Breast epithelium (tissue), 4 donors: ENCODE measurements around the gene NEU2. TPM values are rescaled to one million over a fixed set of nuclear protein-coding genes. Genes with fewer than 3 reads are reported as not detected.

Source experiments
- DNase-seq, 2 donors: peaks; one replicate each; pipeline ENCODE4 v3.0.0-alpha.2; 2019; ENCODE audit warnings: low spot score in 2 of 2
- H3K27ac ChIP-seq, 2 donors: fragments of 200-600 bp; sonication (generic) in 1 of 2; one replicate each; pipeline ENCODE4 v1.5.1; 2016 to 2019; ENCODE audit warnings: mild to moderate bottlenecking in 1 of 2
- H3K27me3 ChIP-seq, 2 donors: fragments of 200-600 bp; sonication (generic) in 1 of 2; one replicate each; pipeline versions ENCODE4 v1.5.1 to v1.6.0; 2017 to 2019; ENCODE audit warnings: control low read depth in 1 of 2, mild to moderate bottlenecking in 1 of 2
- H3K36me3 ChIP-seq: fragments of 200-600 bp; one replicate; pipeline ENCODE4 v1.5.1; 2019
- H3K4me1 ChIP-seq, 2 donors: fragments of 200-600 bp; sonication (generic); one replicate each; pipeline ENCODE4 v1.5.1; 2016 to 2019; ENCODE audit warnings: control low read depth in 1 of 2
- H3K4me3 ChIP-seq, 3 donors: fragments of 200-600 bp; sonication (generic); 1 replicate in 2 of 3; 2 replicates in 1 of 3; pipeline ENCODE4 v1.5.1; 2016 to 2019; ENCODE audit warnings: mild to moderate bottlenecking in 3 of 3, moderate library complexity in 2 of 3
- H3K9me3 ChIP-seq, 2 donors: fragments of 200-600 bp; sonication (generic) in 1 of 2; one replicate each; pipeline ENCODE4 v1.5.1; 2016 to 2019; ENCODE audit warnings: control low read depth in 1 of 2
- POLR2A ChIP-seq: fragments of 450-650 bp; IDR thresholded peaks from one replicate; pipeline ENCODE4 v1.6.1; 2016; ENCODE audit warnings: antibody characterized with exemption, mild to moderate bottlenecking, moderate library complexity
- POLR2AphosphoS5 ChIP-seq, 3 donors: sonication (generic); formaldehyde crosslinking; IDR thresholded peaks; one replicate each; pipeline ENCODE4 v1.6.1; 2017; ENCODE audit warnings: antibody characterized with exemption in 3 of 3
- intact Hi-C: fragments of 100-400 bp; cut with DNase I; formaldehyde crosslinking; loops from one replicate; pipeline ENCODE4 v1.15.1; 2023; ENCODE audit warnings: low total_unique reads
- total RNA-seq, 3 donors: library from RNA; depleted of rRNA; stranded (reverse); fragments of >200 nt; gene quantifications; one replicate each; pipeline ENCODE4 v1.1.0, GENCODE V29; 2016
- TF ChIP-seq, protein P1 (sequence below), 3 donors: fragments of 450-650 bp; IDR thresholded peaks; one replicate each; pipeline ENCODE4 v1.5.1; 2016 to 2017; ENCODE audit warnings: antibody characterized with exemption in 3 of 3, mild to moderate bottlenecking in 3 of 3, moderate library complexity in 3 of 3

The NEU2 gene
- total RNA-seq, 3 donors from 2014 or later = not detected

DNA sequence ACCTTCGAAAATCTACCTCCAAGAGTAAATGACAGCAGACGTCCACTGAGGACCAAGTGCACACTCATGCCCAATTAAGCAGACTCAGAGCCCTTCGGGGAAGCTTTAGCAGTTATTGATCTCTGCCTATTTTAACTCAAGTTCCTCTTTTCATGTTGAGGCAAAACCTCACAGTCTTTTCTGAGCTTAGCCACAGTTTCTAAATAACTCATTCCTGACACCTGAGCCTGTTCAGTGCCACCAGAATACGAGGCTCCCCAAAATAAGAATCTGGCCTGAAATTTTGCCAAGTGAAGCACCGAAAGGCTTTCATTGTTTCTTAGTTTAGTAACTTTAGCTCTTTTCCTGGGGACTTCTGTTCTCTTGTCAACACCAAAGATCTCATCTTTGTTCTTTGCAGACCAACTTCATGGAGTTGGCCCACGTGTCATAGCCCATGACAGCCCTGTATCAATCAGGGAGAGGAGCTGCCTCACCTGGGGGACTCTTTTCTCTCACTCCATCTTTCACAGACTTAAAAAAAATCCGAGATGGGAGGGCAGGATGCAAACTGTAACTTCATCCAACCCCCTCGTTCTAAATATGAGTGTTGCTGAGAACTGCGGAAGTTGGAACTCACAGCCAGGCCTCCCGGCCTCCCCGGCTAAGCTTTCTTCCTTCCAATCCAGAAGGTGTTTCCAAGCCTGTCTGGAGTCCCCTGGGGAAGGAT, 49.9 kb downstream of the NEU2 start:
- TF ChIP-seq POLR2AphosphoS5 (IDR thresholded peaks at IDR 0.05) (no peak), POLR2A (no peak)
- TF ChIP-seq, protein P1, sequence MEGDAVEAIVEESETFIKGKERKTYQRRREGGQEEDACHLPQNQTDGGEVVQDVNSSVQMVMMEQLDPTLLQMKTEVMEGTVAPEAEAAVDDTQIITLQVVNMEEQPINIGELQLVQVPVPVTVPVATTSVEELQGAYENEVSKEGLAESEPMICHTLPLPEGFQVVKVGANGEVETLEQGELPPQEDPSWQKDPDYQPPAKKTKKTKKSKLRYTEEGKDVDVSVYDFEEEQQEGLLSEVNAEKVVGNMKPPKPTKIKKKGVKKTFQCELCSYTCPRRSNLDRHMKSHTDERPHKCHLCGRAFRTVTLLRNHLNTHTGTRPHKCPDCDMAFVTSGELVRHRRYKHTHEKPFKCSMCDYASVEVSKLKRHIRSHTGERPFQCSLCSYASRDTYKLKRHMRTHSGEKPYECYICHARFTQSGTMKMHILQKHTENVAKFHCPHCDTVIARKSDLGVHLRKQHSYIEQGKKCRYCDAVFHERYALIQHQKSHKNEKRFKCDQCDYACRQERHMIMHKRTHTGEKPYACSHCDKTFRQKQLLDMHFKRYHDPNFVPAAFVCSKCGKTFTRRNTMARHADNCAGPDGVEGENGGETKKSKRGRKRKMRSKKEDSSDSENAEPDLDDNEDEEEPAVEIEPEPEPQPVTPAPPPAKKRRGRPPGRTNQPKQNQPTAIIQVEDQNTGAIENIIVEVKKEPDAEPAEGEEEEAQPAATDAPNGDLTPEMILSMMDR (IDR thresholded peaks at IDR 0.05) = no peak

GRCh38 chr2:233082931-233083755, 50.7 kb downstream of the NEU2 start:
- TF ChIP-seq, protein P1 (IDR thresholded peaks at IDR 0.05) = no peak
- TF ChIP-seq POLR2A (no peak), POLR2AphosphoS5 (IDR thresholded peaks at IDR 0.05) (no peak)
- Histone ChIP-seq H3K36me3 (no peaks in the 10 kb centered on the region), H3K9me3 (no peaks in the 10 kb centered on the region), H3K4me1 (no peaks in the 10 kb centered on the region), H3K27me3 (no peaks in the 10 kb centered on the region), H3K27ac (peak overlapping the region; percentile 29 to 82), H3K4me3 (no peak overlapping the region)
- intact Hi-C loops = no loop called here
- peak in 1 of 2 donors; percentile 27 for DNase-seq

More for the DNA sequence above, 49.9 kb downstream of the NEU2 start:
- Histone ChIP-seq H3K9me3 (no peaks in the 10 kb centered on the region), H3K4me3 (no peak overlapping the region), H3K36me3 (no peaks in the 10 kb centered on the region), H3K27ac (peak overlapping the region; percentile 29 to 82), H3K4me1 (no peaks in the 10 kb centered on the region), H3K27me3 (no peaks in the 10 kb centered on the region)
- peak in 1 of 2 donors; percentile 24 for DNase-seq
- intact Hi-C loops = no loop called here

GRCh38 chr2:233083782-233084181, 51.3 kb downstream of the NEU2 start:
- DNase-seq = no peak
- Histone ChIP-seq H3K4me3 (no peak overlapping the region), H3K27ac (peak overlapping the region; percentile 29 to 82), H3K4me1 (no peaks in the 10 kb centered on the region), H3K27me3 (no peaks in the 10 kb centered on the region), H3K9me3 (no peaks in the 10 kb centered on the region), H3K36me3 (no peaks in the 10 kb centered on the region)
- TF ChIP-seq, protein P1 (IDR thresholded peaks at IDR 0.05) = no peak
- TF ChIP-seq POLR2A (no peak), POLR2AphosphoS5 (IDR thresholded peaks at IDR 0.05) (no peak)
- intact Hi-C loops = no loop called here

DNA sequence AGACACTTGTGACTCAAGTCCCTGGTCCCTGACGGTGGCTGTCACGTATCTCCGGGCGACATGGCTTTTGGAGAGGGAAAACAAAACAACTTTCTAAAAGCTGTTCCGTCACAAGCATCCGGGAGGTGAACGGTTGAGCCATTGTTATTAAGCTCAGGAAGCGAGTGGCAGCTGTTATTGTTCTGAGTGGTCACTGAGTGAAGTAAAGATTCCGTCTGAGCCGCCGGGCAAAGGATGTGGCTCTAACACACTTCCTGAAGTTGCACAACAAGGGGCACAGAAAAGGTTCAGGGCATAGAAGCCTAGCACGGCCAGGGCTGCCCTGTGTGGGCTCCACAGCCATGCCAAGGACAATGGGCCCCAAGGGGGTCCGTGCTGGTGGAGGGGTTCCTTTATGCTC, 52.0 kb downstream of the NEU2 start:
- intact Hi-C loops = no loop called here
- Histone ChIP-seq H3K9me3 (no peaks in the 10 kb centered on the region), H3K4me3 (no peak overlapping the region), H3K36me3 (no peaks in the 10 kb centered on the region), H3K4me1 (no peaks in the 10 kb centered on the region), H3K27me3 (no peaks in the 10 kb centered on the region), H3K27ac (peak overlapping the region; percentile 29 to 82)
- TF ChIP-seq POLR2AphosphoS5 (IDR thresholded peaks at IDR 0.05) = peak in 2 of 3 donors; percentile 48 to 51
- TF ChIP-seq, protein P1 (IDR thresholded peaks at IDR 0.05) = no peak
- DNase-seq = peak; percentile 43 to 49

Other genes starting within 250 kb of the NEU2 start
- gene SNORC, start 162.4 kb upstream of the NEU2 start, total RNA-seq = 10 to 100 TPM in 1 of 3 donors, 1 to 10 TPM in 1, under 1 TPM in 1; 0.32 to 23.1 (median 9.2) TPM
- 1 to 10 TPM in 2 of 3 donors, not detected in 1; 1.6 to 6.3 TPM for gene NGEF, start 19.4 kb upstream of the NEU2 start, total RNA-seq
- 10 to 100 TPM; 18.4 to 20.3 (median 20.0) TPM for gene INPP5D, start 27.7 kb downstream of the NEU2 start, total RNA-seq
- gene ATG16L1, start 219.0 kb downstream of the NEU2 start, total RNA-seq = 10 to 100 TPM; 19.5 to 61.9 (median 46.0) TPM